ENCODE measurements around the gene CCDC6. TPM values are rescaled to one million over a fixed set of nuclear protein-coding genes. Genes with fewer than 3 reads are reported as not detected.

The CCDC6 gene
- total and polyA plus RNA-seq, 2 of the 8 experiments (the other 6 are each of a cell fraction or from before 2014, with no cell fraction given) = 42.2 to 74.4 TPM

DNA sequence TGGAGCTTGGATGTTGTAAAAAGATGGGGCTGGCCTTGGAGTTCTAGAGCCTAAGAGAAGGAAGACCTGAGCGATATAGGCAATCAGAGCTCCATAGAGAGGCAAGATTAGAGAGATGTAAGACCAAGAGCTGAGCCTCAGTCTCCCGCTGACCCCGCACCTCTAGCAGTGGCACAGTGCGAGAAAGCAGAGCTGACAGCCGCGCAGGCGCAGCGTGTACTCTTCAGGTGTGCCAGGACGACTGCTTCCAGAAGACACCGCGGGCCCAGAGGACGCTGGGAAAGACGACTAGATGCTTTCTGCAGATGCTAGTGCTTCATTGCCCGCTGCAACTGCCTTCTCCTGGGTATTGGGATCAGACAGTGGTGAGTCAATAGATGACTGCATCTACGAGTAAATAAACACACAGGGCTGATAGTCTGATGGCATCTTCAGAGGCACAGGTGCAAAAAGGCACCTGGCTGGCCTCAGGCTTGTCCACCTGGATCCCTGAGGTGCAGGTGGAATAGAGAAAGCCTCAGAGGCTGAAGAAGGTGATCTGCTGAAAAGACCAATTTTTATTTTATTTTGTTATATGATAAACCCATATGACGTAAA is 38.1 kb upstream of the CCDC6 start:
- Histone ChIP-seq H2AFZ (ENCODE audit: low read length) (no peak overlapping the region), H3K4me2 (ENCODE audit: insufficient read depth in 1 of 2, low read depth in 2 of 2, low read length in 2 of 2) (no peak overlapping the region), H3K18ac (ENCODE audit: extremely low read depth, low read length) (no peak overlapping the region), H3K27ac (ENCODE audit: low read depth, low read length) (no peak overlapping the region), H3K4me1 (replicated peaks in 1 of 4; ENCODE audit: control insufficient read depth in 3 of 4, insufficient read depth in 4 of 4, low read length in 3 of 4) (peaks cover 0 to 8% (median 5%) of the 10 kb centered on the region in 4 experiments; a peak in 4 of 7 replicates), H3K4me3 (ENCODE audit: extremely low read depth in 1 of 4, insufficient read depth in 2 of 4, low read depth in 3 of 4, low read length in 4 of 4) (no peak overlapping the region), H4K20me1 (replicated peaks in 1 of 2; ENCODE audit: control insufficient read depth in 1 of 2, insufficient read depth in 2 of 2, low read length in 2 of 2) (no peaks in the 10 kb centered on the region), H3K9ac (replicated peaks in 1 of 4; ENCODE audit: extremely low read depth in 1 of 4, low read depth in 3 of 4, low read length in 3 of 4) (no peak overlapping the region), H3K56ac (replicated peaks; ENCODE audit: insufficient read length, low read depth, low read length) (no peak overlapping the region), H2BK120ac (replicated peaks; ENCODE audit: low read depth, low read length) (no peak overlapping the region), H2BK20ac (ENCODE audit: low read length) (0 out of 2 replicates have a peak overlapping the region, but pooled peaks have one; percentile 32), H4K91ac (replicated peaks; ENCODE audit: insufficient read length, low read length) (no peak overlapping the region), H2AK5ac (ENCODE audit: low read depth, low read length) (no peak overlapping the region), H4K8ac (ENCODE audit: extremely low read depth, insufficient read depth, low read length) (peak overlapping the region; percentile 71; the same call in 1 of the 2 replicates), H3K27me3 (replicated peaks in 1 of 4; ENCODE audit: control insufficient read depth in 3 of 4, extremely low read depth in 1 of 4, insufficient read depth in 3 of 4, low read length in 3 of 4) (no peaks in the 10 kb centered on the region), H2BK12ac (ENCODE audit: low read depth, low read length) (no peak overlapping the region), H3K9me3 (ENCODE audit: insufficient read depth in 2 of 2, low read depth in 1 of 2, low read length in 1 of 2) (no peaks in the 10 kb centered on the region), H2BK5ac (ENCODE audit: low read depth, low read length) (no peak overlapping the region), H3K79me1 (ENCODE audit: low read depth, low read length) (no peaks in the 10 kb centered on the region), H4K5ac (ENCODE audit: insufficient read length, low read depth, low read length) (no peak overlapping the region), H3K79me2 (ENCODE audit: control insufficient read depth in 1 of 2, insufficient read depth in 2 of 2, low read length in 2 of 2) (no peaks in the 10 kb centered on the region), H3K36me3 (ENCODE audit: control insufficient read depth in 2 of 4, insufficient read depth in 4 of 4, low read length in 3 of 4) (no peaks in the 10 kb centered on the region), H2BK15ac (ENCODE audit: low read length) (no peak overlapping the region), H3K4ac (replicated peaks; ENCODE audit: insufficient read length, low read depth, low read length) (no peak overlapping the region), H3K23ac (ENCODE audit: insufficient read length) (no peak overlapping the region), H3K14ac (ENCODE audit: insufficient read length) (no peak overlapping the region), H3K23me2 (ENCODE audit: low read depth, low read length) (no peaks in the 10 kb centered on the region)
- no peak for FAIRE-seq
- CTCF ChIA-PET (ENCODE audit: partially characterized antibody) = no interaction called here
- DNase-seq (ENCODE audit: low read depth in 1 of 2, low spot score in 2 of 2) = no peak
- no peak for TF ChIP-seq ASH2L (IDR thresholded peaks at IDR 0.05; ENCODE audit: low read length)
- TF ChIP-seq SP2 (IDR thresholded peaks at IDR 0.05; ENCODE audit: low read length) = no peak
- no peak for TF ChIP-seq BACH1 (IDR thresholded peaks at IDR 0.05; ENCODE audit: low read length)
- no peak for TF ChIP-seq SIX5 (IDR thresholded peaks at IDR 0.05; ENCODE audit: low read depth, low read length)
- no peak for TF ChIP-seq RAD21 (IDR thresholded peaks at IDR 0.05 in 1 of 2, conservative IDR thresholded peaks at IDR 0.05 in 1 of 2; ENCODE audit: low read depth in 2 of 2, low read length in 2 of 2)
- TF ChIP-seq BCL11A (IDR thresholded peaks at IDR 0.05; ENCODE audit: low read depth in 2 of 2, low read length in 2 of 2) = no peak
- TF ChIP-seq SIRT6 (IDR thresholded peaks at IDR 0.05; ENCODE audit: low read length) = no peak
- TF ChIP-seq, protein P1, sequence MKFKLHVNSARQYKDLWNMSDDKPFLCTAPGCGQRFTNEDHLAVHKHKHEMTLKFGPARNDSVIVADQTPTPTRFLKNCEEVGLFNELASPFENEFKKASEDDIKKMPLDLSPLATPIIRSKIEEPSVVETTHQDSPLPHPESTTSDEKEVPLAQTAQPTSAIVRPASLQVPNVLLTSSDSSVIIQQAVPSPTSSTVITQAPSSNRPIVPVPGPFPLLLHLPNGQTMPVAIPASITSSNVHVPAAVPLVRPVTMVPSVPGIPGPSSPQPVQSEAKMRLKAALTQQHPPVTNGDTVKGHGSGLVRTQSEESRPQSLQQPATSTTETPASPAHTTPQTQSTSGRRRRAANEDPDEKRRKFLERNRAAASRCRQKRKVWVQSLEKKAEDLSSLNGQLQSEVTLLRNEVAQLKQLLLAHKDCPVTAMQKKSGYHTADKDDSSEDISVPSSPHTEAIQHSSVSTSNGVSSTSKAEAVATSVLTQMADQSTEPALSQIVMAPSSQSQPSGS (IDR thresholded peaks at IDR 0.05; ENCODE audit: low read length) = no peak
- no peak for TF ChIP-seq HDAC2 (IDR thresholded peaks at IDR 0.05; ENCODE audit: borderline replicate concordance in 1 of 2, low read depth in 2 of 2, low read length in 2 of 2)
- POLR2A ChIA-PET (ENCODE audit: partially characterized antibody) = no interaction called here
- 87% methylated on average over 16 of the region's 16 CpGs; no CpG with 5 or more reads in 1 of the 2 experiments for WGBS, 2 experiments (ENCODE audit: extremely low coverage in 1 of 2, insufficient coverage in 1 of 2, insufficient read length in 1 of 2, insufficient replicate concordance in 2 of 2, low coverage in 1 of 2, low lambda C conversion rate in 2 of 2, missing lambda C conversion rate in 1 of 2)

Measured in H1 (cell line).